Measurements from ENCODE around the gene FNBP1L. TPM values are rescaled to one million over a fixed set of nuclear protein-coding genes. Genes with fewer than 3 reads are reported as not detected.

The FNBP1L gene
- total RNA-seq, 1 donor from 2014 or later = 107 TPM

GRCh38 chr1:93601686-93602085 lies 153.8 kb downstream of the FNBP1L start:
- no peak overlapping the region for H3K4me3 Mint-ChIP-seq (ENCODE audit: unreplicated experiment)
- H3K27ac Mint-ChIP-seq (ENCODE audit: unreplicated experiment) = no peak overlapping the region
- H3K9me3 Mint-ChIP-seq (ENCODE audit: unreplicated experiment) = no peaks in the 10 kb centered on the region
- H3K4me1 Mint-ChIP-seq (ENCODE audit: unreplicated experiment) = peaks cover 28% of the 10 kb centered on the region
- TF ChIP-seq CTCF (IDR thresholded peaks at IDR 0.05; ENCODE audit: unreplicated experiment) = no peak
- no peak for DNase-seq (ENCODE audit: low spot score)
- peaks cover 6% of the 10 kb centered on the region for H3K36me3 Mint-ChIP-seq (ENCODE audit: low read depth, unreplicated experiment)
- H3K27me3 Mint-ChIP-seq (ENCODE audit: unreplicated experiment) = peaks cover 5% of the 10 kb centered on the region

GRCh38 chr1:93602101-93602500 lies 154.2 kb downstream of the FNBP1L start:
- Mint-ChIP-seq H3K4me1 (ENCODE audit: unreplicated experiment) (peaks cover 32% of the 10 kb centered on the region), H3K4me3 (ENCODE audit: unreplicated experiment) (no peak overlapping the region), H3K36me3 (ENCODE audit: low read depth, unreplicated experiment) (peaks cover 6% of the 10 kb centered on the region), H3K27me3 (ENCODE audit: unreplicated experiment) (peaks cover 6% of the 10 kb centered on the region), H3K9me3 (ENCODE audit: unreplicated experiment) (no peaks in the 10 kb centered on the region), H3K27ac (ENCODE audit: unreplicated experiment) (no peak overlapping the region)
- no peak for DNase-seq (ENCODE audit: low spot score)
- no peak for TF ChIP-seq CTCF (IDR thresholded peaks at IDR 0.05; ENCODE audit: unreplicated experiment)

- H3K4me1 Mint-ChIP-seq (ENCODE audit: unreplicated experiment) = peaks cover 40% of the 10 kb centered on the region
Observed at GRCh38 chr1:93603106-93603505, 155.2 kb downstream of the FNBP1L start.

DNA sequence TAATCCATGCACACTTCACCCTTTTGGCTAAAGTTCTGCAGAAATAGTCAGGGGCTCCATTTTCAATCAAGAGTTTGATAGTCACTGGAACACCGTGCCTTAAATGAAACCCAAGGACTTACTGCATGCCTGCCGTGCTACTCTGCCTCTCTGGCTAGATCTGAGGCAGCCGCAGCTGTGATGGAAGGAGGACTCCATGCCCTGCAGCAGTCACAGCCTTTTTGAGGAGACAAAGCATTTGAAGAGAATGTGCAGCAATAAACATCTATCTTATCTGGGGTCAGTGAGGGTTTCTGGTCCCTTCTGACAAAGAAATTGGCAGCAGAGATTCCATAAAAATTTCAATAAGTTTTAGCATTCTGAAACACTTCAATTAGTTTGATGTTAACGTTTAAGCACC lies 155.7 kb downstream of the FNBP1L start:
- no peak for DNase-seq (ENCODE audit: low spot score)
- no peak overlapping the region for H3K4me3 Mint-ChIP-seq (ENCODE audit: unreplicated experiment)
- TF ChIP-seq CTCF (IDR thresholded peaks at IDR 0.05; ENCODE audit: unreplicated experiment) = no peak
- peaks cover 2% of the 10 kb centered on the region for H3K27me3 Mint-ChIP-seq (ENCODE audit: unreplicated experiment)
- H3K36me3 Mint-ChIP-seq (ENCODE audit: low read depth, unreplicated experiment) = peaks cover 6% of the 10 kb centered on the region
- H3K9me3 Mint-ChIP-seq (ENCODE audit: unreplicated experiment) = no peaks in the 10 kb centered on the region
- H3K27ac Mint-ChIP-seq (ENCODE audit: unreplicated experiment) = no peak overlapping the region
- H3K4me1 Mint-ChIP-seq (ENCODE audit: unreplicated experiment) = peaks cover 44% of the 10 kb centered on the region

More at GRCh38 chr1:93603106-93603505, 155.2 kb downstream of the FNBP1L start:
- Mint-ChIP-seq H3K27ac (ENCODE audit: unreplicated experiment) (no peak overlapping the region), H3K4me3 (ENCODE audit: unreplicated experiment) (no peak overlapping the region), H3K9me3 (ENCODE audit: unreplicated experiment) (no peaks in the 10 kb centered on the region), H3K36me3 (ENCODE audit: low read depth, unreplicated experiment) (peaks cover 6% of the 10 kb centered on the region), H3K27me3 (ENCODE audit: unreplicated experiment) (peaks cover 2% of the 10 kb centered on the region)
- no peak for DNase-seq (ENCODE audit: low spot score)
- TF ChIP-seq CTCF (IDR thresholded peaks at IDR 0.05; ENCODE audit: unreplicated experiment) = no peak

Other genes starting within 250 kb of the FNBP1L start
- 47.4 TPM for gene DR1, start 102.2 kb upstream of the FNBP1L start, total RNA-seq (ENCODE audit: unreplicated experiment)
- gene BCAR3, start 233.7 kb downstream of the FNBP1L start, total RNA-seq (ENCODE audit: unreplicated experiment) = 19.9 TPM

Data from endothelial cell (in vitro differentiated cells).